GM21529 (cell line): ENCODE measurements around the gene KLHDC10.
"Not testable (repeated sequence)": the region's sequence is repeated elsewhere in the genome, so short reads cannot be mapped to it uniquely, and the experiment has no call there.

Experiments
- ATAC-seq: cut with Tn5 transposase; IDR thresholded peaks from one replicate; pipeline ENCODE4 v1.9.1; 2021; ENCODE audit not compliant: unreplicated experiment

Gene KLHDC10

DNA sequence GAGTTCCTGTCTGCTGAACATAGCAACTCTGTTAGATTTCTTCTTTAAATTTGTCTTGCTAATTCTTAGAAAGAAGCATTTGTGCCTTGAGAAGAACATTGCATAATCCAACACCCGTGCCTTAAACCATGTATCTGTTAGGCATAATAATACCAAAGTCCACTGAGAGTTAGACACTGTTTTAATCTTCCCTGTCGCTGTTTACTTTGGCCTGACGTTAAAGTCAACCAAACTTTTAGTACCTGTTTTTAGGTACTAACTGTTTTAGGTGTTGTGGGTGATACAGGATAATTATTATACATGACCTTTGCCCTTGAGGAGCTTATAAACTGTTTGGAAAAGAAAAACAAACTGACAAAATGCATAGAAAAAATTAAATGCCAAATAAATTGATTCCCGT, 43.6 kb downstream of the KLHDC10 start:
- ATAC-seq = peak; percentile 12

DNA sequence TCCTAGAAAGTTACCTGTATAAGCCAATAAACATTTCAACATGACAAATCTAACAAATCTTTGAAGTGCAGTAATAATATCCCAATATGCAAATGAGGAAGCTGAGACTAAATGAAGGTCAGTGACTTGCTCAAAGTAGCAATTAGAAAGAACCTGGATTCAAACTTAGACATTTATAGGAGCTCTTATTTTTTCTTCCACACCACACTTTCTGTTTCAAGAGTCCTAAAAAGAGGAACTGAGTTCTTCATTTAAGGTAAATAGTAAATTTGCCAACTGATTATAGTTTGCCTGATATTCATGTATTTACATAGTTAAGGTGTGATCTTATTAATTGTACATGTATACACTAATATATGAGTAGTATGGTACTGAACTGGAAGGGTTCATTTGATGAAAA, 44.0 kb downstream of the KLHDC10 start:
- peak; percentile 78 for ATAC-seq

GRCh38 chr7:130114776-130115175, 44.4 kb downstream of the KLHDC10 start:
- no peak for ATAC-seq

- no peak for ATAC-seq
Measured at GRCh38 chr7:130118294-130118693, 48.0 kb downstream of the KLHDC10 start.

DNA sequence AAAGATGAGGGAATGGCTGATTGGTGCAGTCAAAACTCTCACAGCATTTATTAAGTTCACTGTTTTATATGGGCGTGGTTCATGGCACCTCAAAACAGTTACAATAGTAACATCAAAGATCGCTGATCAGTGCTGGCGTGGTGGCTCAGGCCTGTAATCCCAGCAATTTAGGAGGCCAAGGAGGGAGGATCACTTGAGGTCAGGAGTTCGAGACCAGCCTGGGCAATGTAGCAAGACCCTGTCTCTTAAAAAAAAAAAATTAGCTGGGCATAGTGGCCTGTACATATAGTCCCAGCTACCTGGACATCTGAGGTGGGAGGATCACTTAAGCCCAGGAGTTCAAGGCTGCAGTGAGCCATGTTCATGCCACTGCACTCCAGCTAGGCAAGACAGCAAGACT, 48.5 kb downstream of the KLHDC10 start:
- no peak for ATAC-seq

DNA sequence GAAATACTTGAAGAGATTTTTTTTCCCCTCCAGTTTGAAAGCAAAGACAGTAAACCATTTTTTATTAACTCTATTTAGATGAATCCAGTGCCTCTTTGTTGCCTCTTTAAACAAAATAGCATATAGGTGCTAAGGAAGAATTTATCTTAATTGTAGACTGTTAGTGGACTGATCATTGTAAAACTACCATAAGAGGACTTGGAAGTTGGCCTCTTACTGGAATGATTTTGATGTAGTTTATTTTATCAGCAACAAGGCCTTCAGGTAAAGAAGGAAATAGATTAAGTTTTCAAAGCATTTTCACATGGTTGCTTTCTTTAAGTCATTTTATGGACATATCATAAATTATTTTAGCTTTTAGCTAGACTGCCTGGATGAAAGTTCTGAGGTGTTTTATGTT, 53.2 kb downstream of the KLHDC10 start:
- no peak for ATAC-seq

DNA sequence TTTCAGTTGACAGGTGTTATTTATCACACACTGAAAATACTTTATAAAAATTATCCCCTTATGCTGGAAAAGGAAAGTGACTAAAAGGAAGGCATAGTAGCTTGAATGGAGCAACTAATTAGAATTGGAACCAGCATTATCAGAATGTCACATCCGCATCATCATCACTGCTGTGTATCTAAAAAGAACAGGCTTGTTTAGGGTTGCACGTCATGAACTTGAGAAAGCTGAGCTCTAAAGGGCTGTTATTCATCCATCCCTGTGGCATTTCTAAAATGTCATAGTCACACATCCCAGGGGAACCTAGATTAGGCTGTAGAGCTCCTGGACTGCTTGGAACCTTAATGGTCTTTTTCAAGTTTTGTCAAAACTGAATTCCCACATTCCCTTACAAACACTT, 54.4 kb downstream of the KLHDC10 start:
- ATAC-seq = no peak

DNA sequence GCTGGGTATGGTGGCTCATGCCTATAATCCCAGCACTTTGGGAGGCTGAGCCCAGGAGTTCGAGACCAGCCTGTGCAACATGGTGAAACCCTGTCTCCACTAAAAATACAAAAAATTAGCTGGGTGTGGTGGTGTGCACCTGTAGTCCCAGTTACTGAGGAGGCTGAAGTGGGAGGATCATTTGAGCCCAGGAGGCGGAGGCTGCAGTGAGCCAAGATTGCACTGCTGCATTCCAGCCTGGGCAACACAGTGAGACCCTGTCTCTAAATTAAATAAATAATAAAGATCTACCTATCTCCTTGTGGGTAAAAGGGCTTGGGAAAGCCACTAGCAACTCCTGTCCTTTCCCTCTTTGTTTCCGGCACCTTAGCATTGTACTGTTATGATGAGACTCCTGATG, 56.5 kb downstream of the KLHDC10 start:
- not testable (repeated sequence) for ATAC-seq

DNA sequence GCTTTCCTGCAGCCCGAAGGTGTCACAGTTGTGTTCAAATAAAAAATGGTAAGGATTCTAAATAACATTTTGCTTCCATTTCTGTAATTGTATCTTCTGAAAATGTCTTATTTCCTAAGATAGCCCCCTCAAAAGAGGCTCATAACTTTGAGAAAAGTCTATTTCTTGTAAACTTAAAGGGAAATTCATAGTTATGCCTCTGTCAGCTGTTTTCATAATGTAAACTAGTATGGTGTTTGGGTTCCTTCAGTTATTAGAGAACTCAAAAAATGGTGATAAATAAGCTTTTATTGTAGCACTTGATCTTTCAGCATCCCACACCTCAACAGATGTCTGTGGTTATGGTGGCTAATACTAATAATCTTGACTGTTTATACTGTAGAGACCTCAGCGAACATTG, 57.1 kb downstream of the KLHDC10 start:
- ATAC-seq = no peak

GRCh38 chr7:130127821-130128317, 57.5 kb downstream of the KLHDC10 start:
- ATAC-seq = no peak

DNA sequence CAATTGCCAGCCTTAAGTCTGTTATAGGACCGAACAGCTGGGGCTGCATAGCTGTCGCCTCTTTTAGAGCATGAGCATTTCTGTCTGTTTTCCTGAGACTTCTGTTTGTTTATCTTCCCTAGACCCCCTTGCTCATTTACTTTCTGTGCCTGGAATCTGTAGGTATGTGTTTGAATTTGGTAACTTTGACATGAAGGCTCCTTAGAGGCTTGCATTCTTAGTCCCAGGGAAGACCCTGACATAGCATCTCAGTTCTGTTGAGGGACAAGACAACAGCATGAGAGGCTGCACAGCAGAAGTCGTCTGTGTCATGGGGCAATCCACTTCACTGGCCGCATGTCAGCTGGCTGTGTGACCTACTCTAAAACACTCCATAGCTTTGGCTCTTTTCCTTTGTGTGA, 58.7 kb downstream of the KLHDC10 start:
- ATAC-seq = no peak

GRCh38 chr7:130131191-130131834, 61.0 kb downstream of the KLHDC10 start:
- no peak for ATAC-seq

GRCh38 chr7:130131964-130132875, 61.9 kb downstream of the KLHDC10 start:
- no peak for ATAC-seq

GRCh38 chr7:130133029-130133782, 62.9 kb downstream of the KLHDC10 start:
- ATAC-seq = no peak

GRCh38 chr7:130134106-130134636, 63.8 kb downstream of the KLHDC10 start:
- ATAC-seq = no peak

GRCh38 chr7:130134726-130135125, 64.4 kb downstream of the KLHDC10 start:
- ATAC-seq = no peak

GRCh38 chr7:130135208-130136205, 65.2 kb downstream of the KLHDC10 start:
- no peak for ATAC-seq

DNA sequence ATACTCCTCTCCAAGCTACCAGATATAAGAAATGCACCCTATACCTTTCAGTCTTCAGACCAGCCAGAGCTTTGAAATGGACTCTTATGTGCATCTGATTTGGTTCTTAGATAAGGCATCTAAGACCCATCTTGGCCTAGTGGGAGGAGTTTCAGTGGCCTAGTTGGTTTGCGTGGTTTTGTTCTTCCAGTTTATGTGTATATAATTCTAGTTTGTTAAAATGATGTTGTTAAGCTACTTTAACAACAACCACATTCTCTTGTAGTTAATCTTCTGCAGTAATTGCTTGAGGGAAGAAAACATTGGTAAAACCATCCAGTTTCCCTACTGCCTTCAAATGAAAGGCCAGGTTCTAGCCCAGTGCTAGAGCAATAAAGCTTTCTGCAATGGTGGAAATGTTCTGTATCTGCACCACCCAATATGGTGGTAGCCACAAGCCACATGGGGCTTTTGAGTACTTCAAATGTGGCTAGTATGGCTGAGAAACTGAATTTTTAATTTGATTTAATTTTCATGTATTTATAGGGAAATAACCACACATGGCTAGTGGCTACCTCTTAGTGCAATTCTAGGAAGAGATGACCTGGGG, 66.3 kb downstream of the KLHDC10 start:
- no peak for ATAC-seq

DNA sequence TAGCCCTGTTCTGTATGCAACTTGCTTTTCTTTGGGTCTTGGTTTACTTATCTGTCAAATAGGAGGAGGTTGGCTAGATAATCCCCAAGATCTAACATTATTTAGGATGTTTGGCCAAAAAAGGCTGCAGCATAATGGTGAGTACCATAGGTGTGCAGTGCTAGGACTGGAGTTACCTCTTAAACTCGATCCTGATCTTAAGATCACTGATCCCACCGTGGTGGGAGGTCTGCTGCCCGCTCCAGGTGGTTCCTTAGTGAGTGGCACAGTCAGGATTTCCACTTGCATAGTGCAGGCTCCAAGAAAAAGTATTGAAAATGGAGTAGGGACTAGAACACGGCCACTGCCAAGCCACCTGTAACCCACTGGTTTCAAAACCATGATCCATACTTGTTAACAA, 66.9 kb downstream of the KLHDC10 start:
- ATAC-seq = no peak
